RWPE1 (cell line): ENCODE measurements around the gene PTPRD.

Experiments
- CTCF ChIA-PET: fragments of 350-600 bp; sonication (Branson Sonifier 250); formaldehyde crosslinking; extraction: SDS; loops from one replicate; lab custom pipeline; 2021; lab: Yijun Ruan, JAX
- POLR2A ChIA-PET: fragments of 400-600 bp; formaldehyde crosslinking; extraction: SDS; loops from one replicate; lab custom pipeline; 2020; ENCODE audit warnings: antibody characterized with exemption; ENCODE audit not compliant: low non-redundant PET; lab: Yijun Ruan, JAX
- DNase-seq: peaks from one replicate; pipeline ENCODE4 v3.0.0; 2012; ENCODE audit warnings: low spot score
- H3K27ac ChIP-seq: fragments of 450-650 bp; 2 replicates; pipeline ENCODE4 v1.5.1; 2017
- TF ChIP-seq, protein P1 (sequence below): fragments of 450-650 bp; conservative IDR thresholded peaks from 2 replicates; pipeline ENCODE4 v1.5.1; 2017; ENCODE audit warnings: low read depth, mild to moderate bottlenecking

Gene PTPRD

GRCh38 chr9:10009401-10009800, 603.4 kb downstream of the PTPRD start:
- TF ChIP-seq, protein P1, sequence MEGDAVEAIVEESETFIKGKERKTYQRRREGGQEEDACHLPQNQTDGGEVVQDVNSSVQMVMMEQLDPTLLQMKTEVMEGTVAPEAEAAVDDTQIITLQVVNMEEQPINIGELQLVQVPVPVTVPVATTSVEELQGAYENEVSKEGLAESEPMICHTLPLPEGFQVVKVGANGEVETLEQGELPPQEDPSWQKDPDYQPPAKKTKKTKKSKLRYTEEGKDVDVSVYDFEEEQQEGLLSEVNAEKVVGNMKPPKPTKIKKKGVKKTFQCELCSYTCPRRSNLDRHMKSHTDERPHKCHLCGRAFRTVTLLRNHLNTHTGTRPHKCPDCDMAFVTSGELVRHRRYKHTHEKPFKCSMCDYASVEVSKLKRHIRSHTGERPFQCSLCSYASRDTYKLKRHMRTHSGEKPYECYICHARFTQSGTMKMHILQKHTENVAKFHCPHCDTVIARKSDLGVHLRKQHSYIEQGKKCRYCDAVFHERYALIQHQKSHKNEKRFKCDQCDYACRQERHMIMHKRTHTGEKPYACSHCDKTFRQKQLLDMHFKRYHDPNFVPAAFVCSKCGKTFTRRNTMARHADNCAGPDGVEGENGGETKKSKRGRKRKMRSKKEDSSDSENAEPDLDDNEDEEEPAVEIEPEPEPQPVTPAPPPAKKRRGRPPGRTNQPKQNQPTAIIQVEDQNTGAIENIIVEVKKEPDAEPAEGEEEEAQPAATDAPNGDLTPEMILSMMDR = no peak
- no peak for DNase-seq
- H3K27ac ChIP-seq = no peak overlapping the region
- POLR2A ChIA-PET = no interaction called here
- CTCF ChIA-PET = interaction anchor here (0.6 to 0.7 kb wide), 2 partner anchors 182 to 1162 kb away, joined by 3 to 7 read pairs; no protein-coding TSS in a partner anchor

- POLR2A ChIA-PET = no interaction called here
- TF ChIP-seq, protein P1 = no peak
- CTCF ChIA-PET = interaction anchor here (0.6 kb wide), 1 partner anchor 9 kb away, joined by 3 read pairs; no protein-coding TSS in a partner anchor
- H3K27ac ChIP-seq = no peak overlapping the region
- no peak for DNase-seq
These were observed 604.6 kb downstream of the PTPRD start for GRCh38 chr9:10008101-10008799.

DNA sequence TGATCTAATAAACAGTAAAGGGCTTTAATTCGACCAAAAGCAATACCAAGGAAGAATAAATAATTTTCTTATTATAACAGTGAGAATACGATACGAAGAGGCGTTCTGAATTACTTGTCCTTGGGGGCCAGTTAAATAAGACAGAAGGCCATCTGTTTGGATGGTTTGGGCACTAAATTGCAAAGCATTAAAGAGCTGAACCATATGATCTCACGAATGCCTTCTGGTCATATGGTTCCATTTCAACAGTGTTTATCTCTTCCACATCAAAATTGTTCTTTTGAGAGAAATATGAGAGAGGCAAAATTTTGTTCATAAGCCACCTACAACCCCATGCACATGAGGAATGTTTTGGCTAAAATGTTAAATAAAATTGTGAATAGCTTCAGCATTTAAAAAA, 605.4 kb downstream of the PTPRD start:
- ChIA-PET POLR2A (no interaction called here), CTCF (no interaction called here)
- H3K27ac ChIP-seq = no peak overlapping the region
- no peak for DNase-seq
- TF ChIP-seq, protein P1 = no peak

DNA sequence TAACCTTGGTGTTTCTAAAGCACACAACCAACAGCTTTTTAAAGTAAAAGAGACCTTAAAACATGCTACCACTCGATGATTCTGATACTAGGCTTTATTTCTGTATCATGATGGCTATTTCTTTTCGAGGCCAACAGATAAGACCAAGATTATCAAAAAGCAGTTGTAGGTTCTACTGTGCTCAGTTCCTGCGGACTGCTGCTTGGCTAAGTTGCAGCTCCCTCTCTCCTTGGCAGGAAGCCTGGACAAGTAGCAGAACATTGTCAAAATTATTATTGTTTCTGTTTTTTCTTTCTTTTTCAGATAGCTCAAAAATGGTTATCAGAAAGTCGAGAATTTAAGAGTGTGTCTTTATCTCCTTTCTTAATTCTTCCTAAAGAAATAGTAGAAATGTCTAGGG, 607.6 kb downstream of the PTPRD start:
- ChIA-PET CTCF (no interaction called here), POLR2A (no interaction called here)
- no peak overlapping the region for H3K27ac ChIP-seq
- TF ChIP-seq, protein P1 = no peak
- no peak for DNase-seq

- no peak overlapping the region for H3K27ac ChIP-seq
- POLR2A ChIA-PET = no interaction called here
- CTCF ChIA-PET = no interaction called here
- TF ChIP-seq, protein P1 = no peak
- no peak for DNase-seq
These were observed 609.8 kb downstream of the PTPRD start for GRCh38 chr9:10003047-10003446.

DNA sequence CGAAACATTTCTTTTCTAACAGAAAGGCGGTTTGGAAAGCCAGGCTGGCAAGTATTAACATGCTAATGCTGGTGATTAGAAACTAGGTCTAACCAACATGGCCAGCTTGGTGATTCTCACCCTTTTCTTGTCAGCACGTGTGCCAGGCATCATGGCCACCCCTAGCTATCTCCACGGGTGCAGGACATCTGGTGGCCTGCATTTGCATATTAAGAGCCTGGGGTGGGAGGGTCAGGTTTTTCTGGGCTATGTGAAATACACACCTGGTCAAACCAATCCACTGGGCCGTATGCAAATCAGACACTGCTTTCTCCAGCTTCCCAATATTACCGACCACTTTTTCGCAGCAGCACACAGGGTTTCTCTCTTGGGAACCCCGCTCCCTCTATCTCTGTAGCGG, 612.1 kb downstream of the PTPRD start:
- TF ChIP-seq, protein P1 = no peak
- H3K27ac ChIP-seq = no peak overlapping the region
- DNase-seq = no peak
- ChIA-PET CTCF (no interaction called here), POLR2A (no interaction called here)
